Activated CD4-positive, alpha-beta T cell treated with anti-CD3 and anti-CD28 coated beads for 4 hours (primary cell): Measurements from ENCODE around the gene CREBBP.

Source experiments
- DNase-seq, 2 donors: peaks; one replicate each; pipeline ENCODE4 v3.0.0-alpha.2; 2020

The CREBBP gene

DNA sequence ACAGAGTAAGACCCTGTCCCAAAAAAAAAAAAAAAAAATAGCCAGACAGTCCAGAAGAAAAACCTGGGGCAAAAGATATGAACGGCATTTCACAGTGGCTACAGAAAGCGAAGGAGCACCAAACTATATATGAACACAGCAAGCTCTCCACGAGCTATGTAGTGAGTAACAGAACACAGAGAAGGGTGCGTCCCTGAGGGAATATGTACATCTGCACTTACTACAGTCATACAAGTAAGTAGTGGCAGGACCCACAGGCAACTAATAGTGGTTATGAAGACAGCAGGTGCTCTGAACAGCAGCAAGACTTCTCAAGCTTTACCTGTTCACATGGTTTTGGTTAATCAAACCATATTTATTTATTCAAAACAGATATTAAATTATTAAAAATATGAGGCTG is 179.0 kb downstream of the CREBBP start:
- no peak for DNase-seq

DNA sequence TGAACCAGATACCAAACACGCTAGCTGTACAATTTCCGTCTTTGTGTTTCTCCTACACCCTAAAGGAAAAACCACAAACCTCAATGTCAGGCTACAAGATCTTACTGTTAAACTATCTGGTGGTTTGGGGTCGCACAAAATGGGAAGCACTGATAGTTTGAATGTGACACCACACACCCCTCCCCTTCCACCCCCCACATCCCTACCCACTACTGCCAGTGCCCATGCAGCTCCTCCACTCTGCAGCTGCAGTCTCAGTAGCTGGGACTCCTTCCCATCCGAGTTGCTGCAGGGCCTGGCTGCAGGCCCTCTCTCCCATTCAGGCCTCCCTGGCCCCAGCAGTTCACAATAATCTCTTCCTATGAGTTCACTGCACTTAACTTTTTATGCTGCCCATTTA is 181.6 kb downstream of the CREBBP start:
- no peak for DNase-seq

DNA sequence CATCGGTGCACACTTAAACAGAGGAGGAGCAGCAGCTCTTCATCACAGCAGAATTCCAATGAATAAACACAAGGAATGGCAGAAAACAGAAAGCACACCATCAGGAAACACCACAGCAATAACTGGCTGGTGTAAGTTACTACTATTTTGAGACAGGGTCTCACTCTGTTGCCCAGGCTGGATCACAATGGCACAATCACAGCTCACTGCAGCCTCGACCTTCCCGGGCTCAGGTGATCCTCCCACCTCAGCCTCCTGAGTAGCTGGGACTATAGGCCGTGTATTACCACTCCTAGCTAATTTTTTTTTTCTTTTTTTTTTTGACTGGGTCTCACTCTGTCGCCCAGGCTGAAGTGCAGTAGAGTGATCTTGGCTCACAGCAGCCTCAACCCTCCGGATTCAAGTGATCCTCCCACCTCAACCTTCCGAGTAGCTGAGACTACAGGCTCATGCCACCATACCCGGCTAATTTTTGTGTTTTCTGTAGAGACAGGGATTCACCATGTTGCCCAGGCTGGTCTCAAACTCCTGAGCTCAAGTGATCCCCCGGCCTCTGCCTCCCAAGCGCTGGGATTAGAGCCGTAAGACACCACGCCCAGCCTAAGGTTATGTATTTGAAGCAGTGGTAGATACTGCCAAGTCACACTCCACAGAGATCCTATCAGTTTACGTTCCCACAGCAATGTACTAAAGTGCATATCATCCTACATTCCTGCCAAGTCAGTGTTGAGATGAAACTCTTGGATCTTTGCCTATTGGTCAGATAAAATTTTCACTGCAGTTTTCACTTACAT is 183.9 kb downstream of the CREBBP start:
- no peak for DNase-seq

DNA sequence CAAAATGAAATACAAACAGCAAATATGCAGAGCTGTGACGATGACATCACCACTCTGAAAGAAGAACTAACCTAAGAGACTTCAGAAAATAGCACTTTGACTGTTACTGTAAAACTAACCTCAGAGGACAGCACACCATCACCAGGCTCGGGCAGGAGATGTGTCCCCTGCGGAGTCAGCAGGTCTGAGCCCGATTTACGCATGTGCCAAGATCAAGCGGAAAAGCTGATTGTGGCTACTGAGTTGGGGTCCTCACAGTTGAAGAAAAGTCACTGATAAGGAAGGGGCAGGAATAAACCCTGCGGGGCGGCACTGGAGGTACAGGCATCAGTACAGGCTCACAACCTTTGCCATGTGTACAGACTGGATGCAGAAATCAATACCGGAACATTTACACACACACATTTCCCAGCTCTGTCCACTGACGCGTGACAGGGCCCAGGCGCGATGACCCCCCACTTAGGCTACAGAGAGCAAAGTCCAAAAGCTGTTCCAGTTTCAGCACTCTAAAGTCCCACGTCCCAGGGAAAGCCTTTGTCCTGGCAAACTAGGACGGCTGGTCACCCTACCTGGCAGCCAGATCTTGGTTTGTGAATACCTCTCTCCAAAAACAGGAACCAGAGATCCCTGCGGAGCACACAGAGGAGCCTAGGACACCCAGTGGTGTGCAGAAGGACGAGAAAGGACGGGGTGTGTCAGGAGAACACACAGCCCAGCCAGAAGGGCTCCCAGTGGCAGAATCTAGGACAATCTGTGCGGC is 184.7 kb downstream of the CREBBP start:
- DNase-seq: no peak

DNA sequence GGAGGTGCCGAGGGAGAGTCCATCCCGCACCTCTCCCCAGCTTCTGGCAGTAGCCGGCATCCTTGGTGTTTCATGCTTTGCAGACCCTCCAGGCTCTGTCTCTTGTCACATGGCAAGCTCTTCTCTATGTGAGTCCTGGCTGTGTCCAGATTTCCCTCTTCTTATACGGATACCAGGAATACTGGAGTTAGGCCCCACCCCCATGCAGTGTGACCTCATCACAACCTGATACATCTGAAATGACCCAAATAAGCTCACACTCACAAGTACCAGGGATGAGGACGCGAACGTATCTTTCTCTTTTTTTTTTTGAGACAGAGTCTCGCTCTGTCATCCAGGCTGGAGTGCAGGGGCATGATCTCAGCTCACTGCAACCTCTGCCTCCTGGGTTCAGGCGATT is 186.5 kb downstream of the CREBBP start:
- DNase-seq: no peak

DNA sequence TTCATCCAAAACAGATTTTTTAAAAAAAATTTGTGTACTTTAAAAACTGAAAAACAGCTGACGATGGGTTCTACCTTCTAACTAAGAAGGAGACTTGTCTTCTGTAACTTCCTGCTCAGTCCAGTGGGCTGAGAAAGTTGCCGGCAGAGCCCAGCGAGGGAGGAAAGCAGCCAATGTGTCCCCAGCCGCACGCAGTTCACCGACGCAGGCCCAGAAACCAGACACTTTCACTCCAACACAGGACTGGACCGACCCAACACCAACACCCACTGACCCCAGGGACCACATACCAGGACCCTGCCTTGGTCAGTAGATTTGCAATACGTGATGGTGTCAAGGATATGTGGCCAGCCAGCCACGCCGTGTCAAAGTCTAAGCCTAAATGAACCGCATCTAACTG is 188.8 kb downstream of the CREBBP start:
- no peak for DNase-seq

DNA sequence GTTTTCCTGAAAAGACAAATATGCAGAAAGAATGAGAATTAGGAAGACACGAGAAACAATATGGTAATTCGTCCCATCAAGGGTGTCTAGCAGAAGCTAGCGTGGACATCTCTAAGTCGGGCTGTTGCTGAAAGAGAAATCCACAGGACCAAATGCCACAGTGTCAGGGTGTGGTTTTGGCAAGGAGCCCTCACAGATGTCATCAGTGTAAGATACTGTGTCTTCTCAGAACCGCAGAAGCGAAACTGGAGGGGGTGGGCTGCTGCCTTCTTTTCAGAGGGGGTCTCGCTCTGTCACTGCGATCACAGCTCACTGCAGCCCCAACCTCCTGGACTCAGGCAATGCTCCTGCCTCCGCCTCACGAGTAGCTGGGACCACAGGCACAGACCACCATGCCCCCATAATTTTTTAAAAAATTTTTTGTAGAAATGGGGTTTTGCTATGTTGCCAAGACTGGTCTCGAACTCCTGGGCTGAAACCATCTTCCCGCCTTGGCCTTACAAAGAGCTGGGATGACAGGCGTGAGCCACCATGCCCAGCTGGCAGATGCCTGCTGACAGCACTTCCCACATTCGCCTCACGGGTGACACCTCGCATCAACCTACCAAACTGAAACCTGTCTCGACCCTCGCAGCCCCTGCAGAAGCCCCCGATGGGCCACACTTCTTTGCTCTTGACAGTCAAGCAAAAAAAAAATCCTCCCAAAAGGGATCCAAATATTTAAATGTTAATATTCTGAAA is 189.4 kb downstream of the CREBBP start:
- no peak for DNase-seq

DNA sequence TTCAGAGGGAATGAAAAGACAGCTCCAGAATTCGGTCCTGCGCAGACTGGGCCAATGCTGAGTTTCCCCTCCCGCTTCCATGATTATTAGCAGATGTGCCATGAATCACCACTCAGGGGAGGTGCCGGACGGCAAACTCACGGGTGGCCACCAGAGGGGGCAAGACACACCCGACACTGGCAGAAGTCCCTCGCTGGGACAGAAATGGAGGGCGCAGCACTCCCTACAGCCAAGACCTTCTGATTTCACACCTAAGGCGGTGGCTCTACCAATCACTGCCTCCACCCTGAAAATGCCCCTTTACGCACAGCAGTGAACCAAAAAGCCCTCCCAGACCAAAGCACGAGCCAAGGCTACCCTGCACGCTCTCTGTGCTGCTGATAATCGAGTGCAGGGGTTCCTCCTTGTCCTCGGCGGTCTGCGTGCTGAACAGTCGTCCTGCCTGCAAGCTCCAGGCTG is 190.0 kb downstream of the CREBBP start:
- DNase-seq: peak; percentile 75 to 83

DNA sequence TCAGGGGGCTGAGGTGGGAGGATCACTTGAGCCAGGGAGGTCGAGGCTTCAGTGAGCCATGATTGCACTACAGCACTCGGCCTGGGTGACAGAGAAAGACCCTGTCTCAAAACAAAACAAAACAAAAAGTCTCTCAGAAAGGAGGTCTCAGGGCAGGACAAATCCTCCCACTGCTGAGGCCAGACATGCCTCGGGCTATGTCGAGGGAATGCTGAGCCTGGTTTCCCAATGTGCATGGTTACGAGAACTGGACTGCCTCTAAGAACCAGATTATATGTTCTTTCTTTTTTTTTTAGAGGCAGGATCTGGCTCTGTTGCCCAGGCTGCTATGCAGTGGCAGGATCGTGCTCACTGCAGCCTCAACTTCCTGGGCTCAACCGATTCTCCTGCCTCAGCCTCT is 190.8 kb downstream of the CREBBP start:
- DNase-seq: no peak

DNA sequence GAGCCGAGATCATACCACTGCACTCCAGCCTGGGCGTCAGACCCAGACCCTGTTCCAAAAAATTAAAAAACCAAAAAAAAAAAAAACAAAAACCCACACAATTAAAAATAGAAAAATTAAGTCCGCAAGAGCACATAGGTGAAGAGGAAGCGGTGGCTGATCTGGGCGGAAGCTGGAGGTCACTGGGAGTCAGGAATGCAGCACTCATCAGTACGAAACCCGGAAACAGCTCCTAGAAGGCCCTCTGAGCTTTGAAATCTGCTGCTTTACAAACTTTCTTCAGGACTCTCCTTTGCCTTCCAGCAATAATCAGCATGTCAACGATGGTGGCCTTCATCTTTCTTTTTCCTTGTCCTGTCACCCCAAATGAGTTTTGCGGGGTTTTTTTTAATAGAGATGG is 192.7 kb downstream of the CREBBP start:
- DNase-seq: no peak

DNA sequence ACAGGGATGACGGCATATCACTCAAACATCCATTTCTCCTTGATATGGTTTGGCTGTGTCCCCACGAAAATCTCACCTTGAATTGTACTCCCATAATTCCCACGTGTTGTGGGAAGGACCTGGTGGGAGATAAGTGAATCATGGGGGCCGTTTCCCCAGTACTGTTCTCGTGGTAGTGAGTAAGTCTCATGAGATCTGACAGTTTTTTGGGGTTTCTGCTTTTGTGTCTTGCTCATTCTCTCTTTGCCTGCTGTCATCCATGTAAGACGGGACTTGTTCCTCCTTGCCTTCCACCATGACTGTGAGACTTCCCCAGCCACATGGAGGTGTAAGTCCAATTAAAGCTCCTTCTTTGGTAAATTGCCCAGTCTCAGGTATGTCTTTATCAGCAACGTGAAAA is 193.5 kb downstream of the CREBBP start:
- no peak for DNase-seq

DNA sequence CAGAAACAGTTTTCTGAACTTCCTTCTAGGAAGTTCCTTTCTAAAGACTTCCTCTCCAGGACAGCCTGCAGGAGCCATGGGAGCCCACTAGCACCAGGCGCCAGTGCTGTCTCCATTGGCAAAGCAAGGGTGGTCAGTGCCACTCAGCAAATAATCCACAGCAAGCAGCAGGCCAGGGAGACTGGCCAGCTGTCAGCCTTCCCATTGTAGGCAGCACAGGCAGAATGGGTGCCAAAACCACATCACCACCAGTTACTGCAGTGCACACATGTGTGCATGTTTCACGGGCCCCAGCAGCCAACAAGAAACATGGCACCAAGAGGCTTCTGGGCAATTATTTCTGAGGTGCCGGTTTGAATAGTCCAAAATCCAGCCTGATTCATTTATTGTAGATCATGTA is 199.3 kb downstream of the CREBBP start:
- DNase-seq: no peak

DNA sequence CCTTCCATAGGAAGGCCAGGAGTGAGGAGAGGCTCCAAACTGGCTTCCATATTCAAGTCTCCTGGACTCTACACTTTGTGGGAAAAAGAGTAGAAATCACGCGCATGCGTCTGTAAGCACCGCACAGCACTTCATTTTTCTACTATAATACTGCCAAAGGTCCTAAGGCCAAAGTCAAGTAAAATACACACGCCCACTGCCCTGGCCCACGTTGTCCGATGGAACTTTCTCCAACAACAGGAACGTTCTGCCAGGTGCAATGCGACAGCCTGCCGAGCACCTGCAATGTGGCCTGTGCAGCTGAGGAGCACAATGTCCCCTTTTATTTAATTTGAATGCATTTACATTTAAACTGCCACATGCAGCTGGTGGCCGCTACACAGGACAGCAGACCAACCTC is 202.5 kb downstream of the CREBBP start:
- no peak for DNase-seq

DNA sequence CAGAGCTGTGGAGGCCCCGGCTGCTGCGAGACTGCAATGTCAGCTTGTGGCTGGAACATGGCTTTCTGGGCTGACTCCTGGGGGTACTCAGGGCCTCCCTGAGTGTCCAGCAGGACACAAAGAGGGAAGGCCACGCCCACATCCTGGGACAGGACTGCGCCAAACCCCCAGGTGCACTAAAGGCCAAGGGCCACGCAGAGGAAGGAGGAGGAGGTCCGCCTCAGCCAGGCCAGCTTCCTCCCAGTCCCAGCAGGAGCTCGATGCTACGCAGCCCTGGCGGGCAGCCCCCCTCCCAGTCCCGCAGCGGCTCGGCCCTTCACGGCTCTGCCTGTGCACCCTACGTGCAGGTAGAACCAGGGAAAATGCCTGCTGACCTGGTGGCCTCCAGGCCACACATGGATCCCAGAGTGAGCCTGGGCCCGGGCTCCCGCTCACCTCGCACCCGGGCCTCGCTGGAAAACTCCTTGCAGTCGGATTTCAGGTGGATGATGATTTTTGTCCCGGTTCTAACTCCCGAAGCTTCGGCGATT is 204.8 kb downstream of the CREBBP start:
- DNase-seq: no peak
